NB4 (cell line): ENCODE measurements around the gene GPC3.

Source experiments
- CTCF ChIP-seq: IDR thresholded peaks from one replicate; pipeline ENCODE4 v1.5.1; 2012; ENCODE audit warnings: low read depth, low read length
- MAX ChIP-seq: IDR thresholded peaks from 2 replicates; pipeline ENCODE4 v1.6.1; 2011; ENCODE audit warnings: low read depth, low read length
- MYC ChIP-seq: IDR thresholded peaks from 2 replicates; pipeline ENCODE4 v1.6.1; 2011; ENCODE audit warnings: low read depth, low read length
- POLR2A ChIP-seq: IDR thresholded peaks from 2 replicates; pipeline ENCODE4 v1.6.1; 2011; ENCODE audit warnings: mild to moderate bottlenecking; ENCODE audit not compliant: insufficient read length; ENCODE audit errors: extremely low read depth

- TF ChIP-seq CTCF (no peak), POLR2A (no peak), MAX (no peak), MYC (no peak)
Measured at GRCh38 chrX:133513123-133513522, 472.3 kb downstream of the GPC3 start.
